HG02623 (cell line): ENCODE results near the gene OPN1SW.

Experiments used
- ATAC-seq: cut with Tn5 transposase; IDR thresholded peaks from one replicate; pipeline ENCODE4 v1.9.1; 2021; ENCODE audit warnings: moderate library complexity; ENCODE audit not compliant: unreplicated experiment

The OPN1SW gene

GRCh38 chr7:128775744-128776474 lies at the start of gene OPN1SW:
OPN1SW (minus strand) TSS chr7:128775794; CDS start chr7:128775781, 13 bp downstream.
- no peak for ATAC-seq

- ATAC-seq, result no peak
Observed at GRCh38 chr7:128821724-128822123, 46.1 kb upstream of the OPN1SW start.

GRCh38 chr7:128818694-128819093 lies 43.1 kb upstream of the OPN1SW start:
- ATAC-seq, result no peak

GRCh38 chr7:128815289-128815942 lies 39.8 kb upstream of the OPN1SW start:
- no peak for ATAC-seq

- no peak for ATAC-seq
Observed at GRCh38 chr7:128814499-128814898, 38.9 kb upstream of the OPN1SW start.

GRCh38 chr7:128812514-128813168 lies 37.0 kb upstream of the OPN1SW start:
- no peak for ATAC-seq

GRCh38 chr7:128811631-128812430 lies 36.2 kb upstream of the OPN1SW start:
- no peak for ATAC-seq

- no peak for ATAC-seq
Observed at GRCh38 chr7:128810997-128811396, 35.4 kb upstream of the OPN1SW start.

- ATAC-seq, result no peak
Observed at GRCh38 chr7:128810473-128810872, 34.9 kb upstream of the OPN1SW start.

- ATAC-seq, result no peak
Observed at GRCh38 chr7:128809363-128809762, 33.8 kb upstream of the OPN1SW start.

GRCh38 chr7:128807191-128807590 lies 31.6 kb upstream of the OPN1SW start:
- ATAC-seq, result no peak

GRCh38 chr7:128805225-128805624 lies 29.6 kb upstream of the OPN1SW start:
- ATAC-seq, result no peak

- no peak for ATAC-seq
Observed at GRCh38 chr7:128804484-128804883, 28.9 kb upstream of the OPN1SW start.

GRCh38 chr7:128801667-128802418 lies 26.2 kb upstream of the OPN1SW start:
- no peak for ATAC-seq

- no peak for ATAC-seq
Observed at GRCh38 chr7:128801003-128801402, 25.4 kb upstream of the OPN1SW start.

GRCh38 chr7:128800567-128800966 lies 25.0 kb upstream of the OPN1SW start:
- no peak for ATAC-seq

- ATAC-seq, result no peak
Observed at GRCh38 chr7:128799451-128799850, 23.9 kb upstream of the OPN1SW start.

- no peak for ATAC-seq
Observed at GRCh38 chr7:128796327-128796726, 20.7 kb upstream of the OPN1SW start.

- no peak for ATAC-seq
Observed at GRCh38 chr7:128795129-128795528, 19.5 kb upstream of the OPN1SW start.

GRCh38 chr7:128794436-128794835 lies 18.8 kb upstream of the OPN1SW start:
- no peak for ATAC-seq
